DMS 273 (cell line): ENCODE data around the gene TMTC1.

Source experiments
- DNase-seq: peaks from one replicate; lab custom pipeline; 2025; ENCODE audit not compliant: unreplicated experiment; lab: John Stamatoyannopoulos, UW

TMTC1 gene

DNA sequence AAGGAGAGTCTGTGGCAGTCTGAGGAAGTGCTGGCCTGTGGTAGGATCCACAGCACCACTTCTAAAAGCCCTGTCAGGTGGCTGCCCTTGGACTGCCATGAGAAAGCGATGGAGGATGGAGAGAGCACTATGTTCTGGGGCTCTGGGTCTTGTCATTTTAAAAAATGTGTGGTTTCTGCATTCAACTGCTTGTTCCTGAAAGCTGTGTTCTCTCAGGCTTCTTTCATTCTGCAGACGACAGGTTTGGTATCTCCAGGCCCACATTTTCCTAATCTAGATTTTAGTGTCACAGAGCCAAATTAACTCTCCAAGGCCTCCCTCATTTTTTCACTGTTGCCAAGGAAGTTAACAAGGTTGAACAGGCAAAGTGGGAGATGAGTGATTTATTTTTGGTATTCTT is 296.8 kb downstream of the TMTC1 start:
- DNase-seq: no peak

DNA sequence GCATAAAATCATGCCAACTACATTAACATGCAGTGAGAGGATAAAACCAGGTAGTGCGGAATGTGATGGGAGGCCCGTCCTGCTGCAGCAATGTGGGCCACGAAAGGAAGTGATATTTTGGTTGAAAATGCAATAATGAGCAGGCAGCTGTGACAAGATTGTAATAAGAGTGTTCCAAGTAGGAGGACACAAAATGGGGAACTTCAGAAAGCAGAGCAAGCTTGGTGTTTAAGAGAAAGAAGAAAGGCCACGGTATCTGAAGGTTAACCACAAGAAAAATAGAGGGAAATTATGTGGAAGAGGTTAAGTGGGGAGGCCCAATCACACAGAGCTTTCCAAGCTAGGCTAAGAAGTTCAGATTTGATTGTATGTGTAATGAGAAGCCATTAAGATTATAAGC is 320.5 kb downstream of the TMTC1 start:
- no peak for DNase-seq

DNA sequence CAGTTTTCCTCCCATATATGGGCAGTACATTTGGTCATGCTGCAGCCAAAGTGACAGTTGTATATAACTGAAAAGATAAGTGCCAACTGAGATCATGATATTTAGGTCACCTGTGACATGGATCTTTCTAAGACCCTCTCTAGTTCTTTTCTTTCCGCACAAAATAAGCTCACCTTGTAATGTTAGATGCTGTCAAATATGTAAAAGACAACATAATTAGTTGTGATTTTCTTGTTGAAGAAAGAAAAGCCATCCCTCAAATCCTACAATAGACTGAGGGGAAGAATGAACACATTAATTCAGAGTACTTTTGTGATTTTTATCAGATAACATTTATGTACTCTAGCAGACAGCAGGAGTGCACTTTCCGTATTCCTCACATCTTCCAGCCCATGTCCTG is 323.7 kb downstream of the TMTC1 start:
- no peak for DNase-seq

DNA sequence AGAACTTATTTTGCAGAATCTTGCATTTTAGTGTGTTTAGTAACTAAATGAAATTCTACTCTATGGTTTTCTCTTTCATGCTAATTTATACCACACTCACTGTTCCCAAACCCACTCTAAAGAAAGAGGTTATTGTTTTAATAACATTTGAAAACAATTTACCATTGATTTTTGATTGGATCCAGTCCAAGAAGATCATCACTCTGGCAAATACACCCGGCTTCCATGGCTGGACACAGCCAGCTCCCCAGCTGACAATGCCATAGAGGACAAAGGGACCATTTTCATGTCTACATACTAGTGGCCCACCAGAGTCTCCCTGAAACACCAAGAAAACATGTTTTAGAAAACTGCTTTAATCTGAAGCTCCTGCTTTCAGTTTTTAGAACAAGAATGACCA is 328.7 kb downstream of the TMTC1 start:
- DNase-seq: no peak

DNA sequence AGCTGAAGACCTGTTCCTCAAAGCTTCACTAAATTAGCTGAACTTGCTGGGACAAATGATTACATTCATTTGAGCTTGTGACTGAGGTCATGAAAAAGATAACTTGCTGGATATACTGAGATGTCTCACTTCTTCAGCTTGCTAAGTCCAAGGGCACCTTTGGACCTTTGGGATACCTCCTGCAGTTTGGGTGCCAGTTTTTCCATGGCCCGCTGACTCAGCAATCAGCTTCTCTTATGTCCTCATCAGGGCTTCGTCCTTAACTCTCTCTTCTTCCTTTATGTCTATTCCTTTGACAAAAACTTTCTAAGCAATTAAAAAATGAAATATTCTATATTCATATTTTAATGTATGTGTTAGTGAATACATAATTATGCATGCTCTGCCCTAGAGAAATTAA is 331.9 kb downstream of the TMTC1 start:
- no peak for DNase-seq
